Measurements from ENCODE around the gene MSTO1. TPM values are rescaled to one million over a fixed set of nuclear protein-coding genes. Genes with fewer than 3 reads are reported as not detected.
"Not testable (repeated sequence)": the region's sequence is repeated elsewhere in the genome, so short reads cannot be mapped to it uniquely, and the experiment has no call there.

MSTO1 gene
- total RNA-seq, 2 experiments from 2014 or later: 68.6 to 82.9 TPM

- TF ChIP-seq CTCF (conservative IDR thresholded peaks at IDR 0.05; ENCODE audit: low read length): no peak
- TF ChIP-seq EZH2phosphoT487 (IDR thresholded peaks at IDR 0.05; ENCODE audit: borderline replicate concordance, low read depth, low read length): no peak
- H3K9me3 ChIP-seq (ENCODE audit: low read length): no peaks in the 10 kb centered on the region
- H3K4me2 ChIP-seq (ENCODE audit: low read length): no peak overlapping the region
- H4K20me1 ChIP-seq (ENCODE audit: insufficient read depth, low read length): peaks cover 3% of the 10 kb centered on the region; the same call in 1 of the 2 replicates
- H3K27ac ChIP-seq (ENCODE audit: low read depth, low read length, poor library complexity, severe bottlenecking): no peak overlapping the region
- peaks cover 57% of the 10 kb centered on the region for H3K36me3 ChIP-seq (ENCODE audit: insufficient read depth, low read length)
- peaks cover 64% of the 10 kb centered on the region for H3K79me2 ChIP-seq (ENCODE audit: insufficient read depth, low read depth, low read length)
- DNase-seq (ENCODE audit: low spot score): no peak
- no peak overlapping the region for H2AFZ ChIP-seq (ENCODE audit: low read length)
- H3K4me1 ChIP-seq (ENCODE audit: insufficient read depth, low read length, poor library complexity, severe bottlenecking): peaks cover 7% of the 10 kb centered on the region
- intact Hi-C loops (cut with micrococcal nuclease; ENCODE audit: unreplicated experiment): no loop called here
- no TSS peak for BruUV-seq (replicated peaks)
- ChIA-PET POLR2A (interaction anchor here (1.3 kb wide), 1 partner anchor 232 kb away, joined by 3 read pairs; no protein-coding TSS in a partner anchor), CTCF (ENCODE audit: unreplicated experiment) (no interaction called here)
- H3K4me3 ChIP-seq (ENCODE audit: low read depth, low read length, poor library complexity, severe bottlenecking): no peak overlapping the region
- H3K9me2 ChIP-seq (ENCODE audit: insufficient read depth, low read length): no peaks in the 10 kb centered on the region
Measured at GRCh38 chr1:155570593-155570990, 39.4 kb upstream of the MSTO1 start.

- no TSS peak for BruUV-seq (replicated peaks)
- Histone ChIP-seq H3K36me3 (ENCODE audit: insufficient read depth, low read length) (peaks cover 29% of the 10 kb centered on the region), H2AFZ (ENCODE audit: low read length) (no peak overlapping the region), H3K27ac (ENCODE audit: low read depth, low read length, poor library complexity, severe bottlenecking) (no peak overlapping the region), H4K20me1 (ENCODE audit: insufficient read depth, low read length) (no peaks in the 10 kb centered on the region), H3K9me2 (ENCODE audit: insufficient read depth, low read length) (no peaks in the 10 kb centered on the region), H3K79me2 (ENCODE audit: insufficient read depth, low read depth, low read length) (peaks cover 32% of the 10 kb centered on the region; the same call in 1 of the 2 replicates), H3K4me2 (ENCODE audit: low read length) (no peak overlapping the region), H3K9me3 (ENCODE audit: low read length) (no peaks in the 10 kb centered on the region), H3K4me1 (ENCODE audit: insufficient read depth, low read length, poor library complexity, severe bottlenecking) (peaks cover 3% of the 10 kb centered on the region), H3K4me3 (ENCODE audit: low read depth, low read length, poor library complexity, severe bottlenecking) (no peak overlapping the region)
- POLR2A ChIA-PET: interaction anchor here (0.7 kb wide), 1 partner anchor 571 kb away, joined by 3 read pairs; no protein-coding TSS in a partner anchor
- CTCF ChIA-PET (ENCODE audit: unreplicated experiment): no interaction called here
- intact Hi-C loops (cut with micrococcal nuclease; ENCODE audit: unreplicated experiment): no loop called here
- DNase-seq (ENCODE audit: low spot score): no peak
- TF ChIP-seq CTCF (conservative IDR thresholded peaks at IDR 0.05; ENCODE audit: low read length): no peak
- TF ChIP-seq EZH2phosphoT487 (IDR thresholded peaks at IDR 0.05; ENCODE audit: borderline replicate concordance, low read depth, low read length): no peak
Measured at GRCh38 chr1:155574077-155574476, 35.9 kb upstream of the MSTO1 start.

- H3K27ac ChIP-seq (ENCODE audit: low read depth, low read length, poor library complexity, severe bottlenecking); H4K20me1 ChIP-seq (ENCODE audit: insufficient read depth, low read length); intact Hi-C loops (cut with micrococcal nuclease; ENCODE audit: unreplicated experiment); POLR2A ChIA-PET; H3K4me1 ChIP-seq (ENCODE audit: insufficient read depth, low read length, poor library complexity, severe bottlenecking); H3K4me3 ChIP-seq (ENCODE audit: low read depth, low read length, poor library complexity, severe bottlenecking); DNase-seq (ENCODE audit: low spot score); H3K9me3 ChIP-seq (ENCODE audit: low read length); H3K4me2 ChIP-seq (ENCODE audit: low read length); BruUV-seq (replicated peaks); H3K9me2 ChIP-seq (ENCODE audit: insufficient read depth, low read length); H2AFZ ChIP-seq (ENCODE audit: low read length); CTCF ChIA-PET (ENCODE audit: unreplicated experiment): not testable (repeated sequence)
- peaks cover 17% of the 10 kb centered on the region for H3K36me3 ChIP-seq (ENCODE audit: insufficient read depth, low read length)
- H3K79me2 ChIP-seq (ENCODE audit: insufficient read depth, low read depth, low read length): peaks cover 19% of the 10 kb centered on the region; the same call in 1 of the 2 replicates
Measured at GRCh38 chr1:155575608-155576007, 34.4 kb upstream of the MSTO1 start.

GRCh38 chr1:155583846-155584245 lies 26.2 kb upstream of the MSTO1 start:
- H3K79me2 ChIP-seq (ENCODE audit: insufficient read depth, low read depth, low read length); H3K9me3 ChIP-seq (ENCODE audit: low read length); H3K4me2 ChIP-seq (ENCODE audit: low read length); H3K9me2 ChIP-seq (ENCODE audit: insufficient read depth, low read length); H3K4me3 ChIP-seq (ENCODE audit: low read depth, low read length, poor library complexity, severe bottlenecking); H3K27ac ChIP-seq (ENCODE audit: low read depth, low read length, poor library complexity, severe bottlenecking); DNase-seq (ENCODE audit: low spot score); H3K36me3 ChIP-seq (ENCODE audit: insufficient read depth, low read length); H2AFZ ChIP-seq (ENCODE audit: low read length); H4K20me1 ChIP-seq (ENCODE audit: insufficient read depth, low read length); BruUV-seq (replicated peaks); intact Hi-C loops (cut with micrococcal nuclease; ENCODE audit: unreplicated experiment); H3K4me1 ChIP-seq (ENCODE audit: insufficient read depth, low read length, poor library complexity, severe bottlenecking); POLR2A ChIA-PET: not testable (repeated sequence)
- CTCF ChIA-PET (ENCODE audit: unreplicated experiment): interaction anchor here (0.6 kb wide), 1 partner anchor 222 kb away, joined by 6 read pairs; no protein-coding TSS in a partner anchor

- DNase-seq (ENCODE audit: low spot score); POLR2A ChIA-PET; H3K79me2 ChIP-seq (ENCODE audit: insufficient read depth, low read depth, low read length); H3K9me2 ChIP-seq (ENCODE audit: insufficient read depth, low read length); H3K36me3 ChIP-seq (ENCODE audit: insufficient read depth, low read length); H3K9me3 ChIP-seq (ENCODE audit: low read length); H3K4me2 ChIP-seq (ENCODE audit: low read length); H3K27ac ChIP-seq (ENCODE audit: low read depth, low read length, poor library complexity, severe bottlenecking); H4K20me1 ChIP-seq (ENCODE audit: insufficient read depth, low read length); H3K4me1 ChIP-seq (ENCODE audit: insufficient read depth, low read length, poor library complexity, severe bottlenecking); intact Hi-C loops (cut with micrococcal nuclease; ENCODE audit: unreplicated experiment); H2AFZ ChIP-seq (ENCODE audit: low read length); H3K4me3 ChIP-seq (ENCODE audit: low read depth, low read length, poor library complexity, severe bottlenecking); CTCF ChIA-PET (ENCODE audit: unreplicated experiment); BruUV-seq (replicated peaks): not testable (repeated sequence)
Measured at GRCh38 chr1:155589282-155589681, 20.7 kb upstream of the MSTO1 start.

Data from OCI-LY7 (cell line).